ENCODE measurements around the gene TMEM72. TPM values are rescaled to one million over a fixed set of nuclear protein-coding genes. Genes with fewer than 3 reads are reported as not detected.
A peak's percentile ranks its signal among the peaks of the same experiment; 100 is the strongest.

Gene TMEM72
- total RNA-seq, 1 donor from 2014 or later = 0.10 TPM

GRCh38 chr10:44934416-44935200 lies 23.5 kb downstream of the TMEM72 start:
- no peak for DNase-seq

GRCh38 chr10:44935201-44935965 lies 24.2 kb downstream of the TMEM72 start:
- DNase-seq = peak; percentile 66

GRCh38 chr10:44935966-44936295 lies 24.8 kb downstream of the TMEM72 start:
- DNase-seq = no peak

GRCh38 chr10:44936314-44936975 lies 25.3 kb downstream of the TMEM72 start:
- no peak for DNase-seq

GRCh38 chr10:44937196-44938005 lies 26.3 kb downstream of the TMEM72 start:
- no peak for DNase-seq

GRCh38 chr10:44938956-44939355 lies 27.8 kb downstream of the TMEM72 start:
- no peak for DNase-seq

GRCh38 chr10:44939691-44940401 lies 28.7 kb downstream of the TMEM72 start:
- no peak for DNase-seq

GRCh38 chr10:44944354-44944753 lies 33.2 kb downstream of the TMEM72 start:
- no peak for DNase-seq

- no peak for DNase-seq
Observed at GRCh38 chr10:44946205-44946604, 35.1 kb downstream of the TMEM72 start.

- DNase-seq = no peak
Observed at GRCh38 chr10:44947371-44948152, 36.4 kb downstream of the TMEM72 start.

GRCh38 chr10:44948642-44949041 lies 37.5 kb downstream of the TMEM72 start:
- no peak for DNase-seq

GRCh38 chr10:44949127-44949802 lies 38.1 kb downstream of the TMEM72 start:
- no peak for DNase-seq

- DNase-seq = no peak
Observed at GRCh38 chr10:44949915-44950314, 38.8 kb downstream of the TMEM72 start.

GRCh38 chr10:44950326-44951225 lies 39.4 kb downstream of the TMEM72 start:
- no peak for DNase-seq

GRCh38 chr10:44951576-44952226 lies 40.6 kb downstream of the TMEM72 start:
- no peak for DNase-seq

- no peak for DNase-seq
Observed at GRCh38 chr10:44952779-44953231, 41.7 kb downstream of the TMEM72 start.

- DNase-seq = no peak
Observed at GRCh38 chr10:44954042-44954441, 42.9 kb downstream of the TMEM72 start.

GRCh38 chr10:44954962-44955361 lies 43.8 kb downstream of the TMEM72 start:
- no peak for DNase-seq
